ENCODE results near the gene PFKFB3.
A peak's percentile ranks its signal among the peaks of the same experiment; 100 is the strongest.
"Not testable (repeated sequence)": the region's sequence is repeated elsewhere in the genome, so short reads cannot be mapped to it uniquely, and the experiment has no call there.

Gene PFKFB3

GRCh38 chr10:6233725-6234277, 31.1 kb downstream of the PFKFB3 start:
- TF ChIP-seq CTCF (IDR thresholded peaks at IDR 0.05; ENCODE audit: low read depth, low read length, missing control alignments) = no peak
- H3K4me3 ChIP-seq (replicated peaks; ENCODE audit: low read depth, low read length) = no peak overlapping the region
- no peak for DNase-seq (ENCODE audit: extremely low read depth, low read depth)

- no peak for DNase-seq (ENCODE audit: extremely low read depth, low read depth)
- TF ChIP-seq CTCF (IDR thresholded peaks at IDR 0.05; ENCODE audit: low read depth, low read length, missing control alignments) = no peak
- H3K4me3 ChIP-seq (replicated peaks; ENCODE audit: low read depth, low read length) = no peak overlapping the region
Observed at GRCh38 chr10:6234371-6234770, 31.6 kb downstream of the PFKFB3 start.

- no peak for DNase-seq (ENCODE audit: extremely low read depth, low read depth)
- no peak overlapping the region for H3K4me3 ChIP-seq (replicated peaks; ENCODE audit: low read depth, low read length)
- no peak for TF ChIP-seq CTCF (IDR thresholded peaks at IDR 0.05; ENCODE audit: low read depth, low read length, missing control alignments)
Observed at GRCh38 chr10:6236349-6237198, 33.8 kb downstream of the PFKFB3 start.

- no peak for DNase-seq (ENCODE audit: extremely low read depth, low read depth)
- H3K4me3 ChIP-seq (replicated peaks; ENCODE audit: low read depth, low read length) = no peak overlapping the region
- TF ChIP-seq CTCF (IDR thresholded peaks at IDR 0.05; ENCODE audit: low read depth, low read length, missing control alignments) = no peak
Observed at GRCh38 chr10:6237199-6237530, 34.4 kb downstream of the PFKFB3 start.

- not testable (repeated sequence) for H3K4me3 ChIP-seq (replicated peaks; ENCODE audit: low read depth, low read length); DNase-seq (ENCODE audit: extremely low read depth, low read depth)
Observed at GRCh38 chr10:6238587-6239212, 36.0 kb downstream of the PFKFB3 start.

- peak; percentile 99 for DNase-seq (ENCODE audit: extremely low read depth, low read depth)
Observed at GRCh38 chr10:6239213-6239991, 36.7 kb downstream of the PFKFB3 start.

More at GRCh38 chr10:6239213-6239991, 36.7 kb downstream of the PFKFB3 start:
- TF ChIP-seq CTCF (IDR thresholded peaks at IDR 0.05; ENCODE audit: low read depth, low read length, missing control alignments) = no peak
- no peak overlapping the region for H3K4me3 ChIP-seq (replicated peaks; ENCODE audit: low read depth, low read length)

All from HFF-Myc (cell line).